Activated CD4-positive, CD25-positive, alpha-beta regulatory T cell treated with anti-CD3 and anti-CD28 coated beads, Interleukin-2, amount 50 U/mL, for 24 hours (primary cell): Measurements from ENCODE around the gene KIF1B.
A peak's percentile ranks its signal among the peaks of the same experiment; 100 is the strongest.
"Not testable (repeated sequence)": the region's sequence is repeated elsewhere in the genome, so short reads cannot be mapped to it uniquely, and the experiment has no call there.

Experiments
- ATAC-seq, 2 donors: fragments of 150-1000 bp; cut with Tn5 transposase; one replicate each; pipeline ENCODE4 v1.10.0; 2021; ENCODE audit warnings: mild to moderate bottlenecking in 1 of 2, moderate library complexity in 1 of 2

The KIF1B gene

GRCh38 chr1:10192263-10192662, 18.1 kb upstream of the KIF1B start:
- no peak for ATAC-seq

GRCh38 chr1:10193288-10193687, 17.1 kb upstream of the KIF1B start:
- ATAC-seq: no peak

DNA sequence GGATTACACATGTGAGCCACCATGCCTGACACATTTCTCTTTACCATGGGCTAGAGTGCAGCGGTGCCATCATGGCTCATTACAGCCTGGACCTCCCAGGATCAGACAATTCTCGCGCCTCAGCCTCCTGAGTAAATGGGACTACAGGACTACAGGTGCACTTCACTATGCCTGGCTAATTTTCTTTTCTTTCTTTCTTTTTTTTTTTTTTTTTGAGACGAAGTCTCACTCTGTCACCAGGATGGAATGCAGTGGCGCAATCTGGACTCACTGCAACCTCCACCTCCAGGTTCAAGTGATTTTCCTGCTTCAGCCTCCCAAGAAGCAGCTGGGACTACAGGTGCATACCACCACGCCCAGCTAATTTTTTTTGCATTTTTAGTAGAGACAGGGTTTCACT, 14.8 kb upstream of the KIF1B start:
- no peak for ATAC-seq

- ATAC-seq: no peak
Measured at GRCh38 chr1:10196976-10197375, 13.4 kb upstream of the KIF1B start.

GRCh38 chr1:10200620-10201019, 9.8 kb upstream of the KIF1B start:
- ATAC-seq: no peak

DNA sequence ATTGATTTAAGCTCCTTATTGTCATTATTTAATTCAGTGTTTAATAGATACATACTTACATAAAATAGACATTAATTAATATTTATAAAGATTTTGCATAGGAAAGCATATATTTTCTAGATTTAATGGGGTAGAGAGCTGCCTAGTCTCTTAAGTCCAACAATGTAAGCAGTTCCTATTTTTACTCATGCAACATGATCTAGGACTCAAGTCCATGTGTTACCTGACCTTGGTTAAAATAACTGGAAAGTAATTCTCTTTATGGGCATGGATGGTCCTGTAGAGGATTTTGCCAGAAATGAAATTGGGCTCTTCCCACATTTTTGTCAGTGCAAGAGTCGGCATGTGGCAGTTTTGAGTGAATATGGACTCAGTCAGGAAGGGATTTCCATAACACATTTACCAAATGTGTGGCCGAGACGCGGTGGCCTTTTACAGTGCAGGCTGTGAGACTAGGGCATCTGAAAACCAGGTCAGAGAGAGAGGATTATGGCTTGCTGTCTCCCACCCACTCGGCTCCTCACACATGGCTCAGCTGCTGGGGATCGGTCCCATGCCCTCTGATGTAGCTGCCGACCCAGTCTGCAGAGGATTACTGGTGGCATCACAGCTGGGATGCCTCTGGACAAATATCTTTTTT, 6.2 kb upstream of the KIF1B start:
- ATAC-seq: no peak

DNA sequence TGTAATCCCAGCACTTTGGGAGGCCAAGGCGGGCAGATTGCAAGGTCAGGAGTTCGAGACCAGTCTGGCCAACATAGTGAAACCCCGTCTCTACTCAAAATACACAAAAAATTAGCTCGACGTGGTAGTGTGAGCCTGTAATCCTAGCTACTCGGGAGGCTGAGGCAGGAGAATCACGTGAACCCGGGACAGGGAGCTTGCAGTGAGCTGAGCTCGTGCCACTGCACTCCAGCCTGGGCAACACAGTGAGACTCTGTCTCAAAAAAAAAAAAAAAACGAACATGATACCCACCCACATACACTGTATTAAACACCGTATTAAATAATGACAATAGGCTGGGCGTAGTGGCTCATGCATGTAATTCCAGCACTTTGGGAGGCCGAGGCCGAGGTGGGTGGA, 5.2 kb upstream of the KIF1B start:
- ATAC-seq: not testable (repeated sequence)

DNA sequence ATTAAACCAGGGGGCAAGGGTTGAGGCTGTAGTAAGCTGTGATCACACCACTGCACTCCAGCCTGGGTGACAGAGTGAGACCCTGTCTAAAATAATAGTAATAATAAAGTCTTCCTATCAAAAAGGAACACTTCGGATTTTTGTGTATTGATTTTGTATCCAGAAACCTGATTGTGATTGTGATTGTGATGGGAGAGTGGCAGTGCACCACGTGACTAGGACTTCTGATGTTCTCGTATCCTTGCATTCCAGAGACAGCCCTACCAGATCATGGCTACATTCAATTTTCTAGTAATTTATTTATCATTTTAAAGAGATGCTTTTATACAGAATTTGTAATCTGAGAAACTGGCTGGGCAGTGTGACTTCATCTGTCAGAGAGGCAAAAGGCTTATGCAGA, 2.6 kb upstream of the KIF1B start:
- ATAC-seq: no peak

DNA sequence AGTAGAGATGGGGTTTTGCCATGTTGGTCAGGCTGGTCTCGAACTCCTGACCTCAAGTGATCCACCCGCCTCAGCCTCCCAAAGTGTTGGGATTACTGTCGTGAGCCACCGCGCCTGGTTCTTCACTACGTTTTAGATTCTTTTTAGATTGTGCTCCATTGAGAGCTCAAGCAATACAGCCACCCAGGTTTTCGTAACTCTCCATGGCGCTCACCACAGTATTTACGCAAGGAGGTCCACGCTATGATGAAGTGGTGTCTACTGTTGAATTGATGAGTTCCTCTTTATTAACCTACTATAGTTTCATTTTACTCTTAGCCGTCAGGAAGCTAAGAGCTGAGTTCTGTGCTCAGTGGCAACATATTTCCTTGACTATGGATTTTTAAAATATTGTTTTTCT, 1.8 kb upstream of the KIF1B start:
- no peak for ATAC-seq

GRCh38 chr1:10209590-10209904, 823 bp upstream of the KIF1B start:
- ATAC-seq: no peak

DNA sequence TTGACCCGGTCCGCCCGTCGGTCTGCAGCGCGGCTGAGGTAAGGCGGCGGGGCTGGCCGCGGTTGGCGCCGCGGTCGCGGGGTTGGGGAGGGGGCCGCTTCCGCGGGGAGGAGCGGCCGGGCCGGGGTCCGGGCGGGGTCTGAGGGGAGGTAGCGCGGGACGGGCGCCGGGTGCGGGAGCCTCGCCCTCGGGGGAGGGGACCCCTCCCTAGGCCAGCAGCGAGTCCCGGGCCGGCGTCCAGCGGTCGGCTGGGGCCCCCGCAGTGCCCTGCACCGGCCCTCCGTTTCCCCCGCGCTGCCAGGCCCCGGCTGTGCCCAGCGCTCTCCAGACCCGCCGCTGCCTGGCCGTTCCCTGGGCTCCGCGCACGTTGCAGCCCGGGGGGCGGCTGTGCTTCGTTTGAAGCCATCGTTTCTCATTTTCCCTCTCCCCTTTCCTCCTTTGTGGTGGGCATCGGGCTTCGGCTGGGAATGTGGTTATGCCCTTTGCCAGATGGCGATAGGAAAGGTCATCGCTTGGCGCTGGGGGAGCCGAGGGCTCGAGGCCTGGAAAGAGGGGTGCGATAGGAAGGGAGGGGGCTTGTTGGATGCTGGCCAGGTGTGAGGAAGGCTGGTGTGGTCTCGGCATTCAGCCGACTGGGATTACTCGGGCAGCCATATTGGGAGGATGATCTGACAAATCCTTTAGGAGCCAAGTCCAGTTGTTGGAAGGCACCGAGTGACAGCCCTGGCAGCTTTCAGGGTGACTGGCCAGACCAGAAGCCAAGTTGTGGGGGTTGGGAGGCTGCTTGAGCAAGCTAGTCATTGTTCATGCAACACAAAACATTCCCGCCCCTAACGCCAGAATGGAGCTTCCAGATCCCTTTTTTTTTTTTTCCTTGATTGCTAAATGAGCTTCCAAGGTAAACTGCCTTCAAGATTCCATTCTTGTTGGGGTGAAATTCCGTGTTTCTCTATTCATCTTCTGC, 753 bp downstream of the KIF1B start:
- no peak for ATAC-seq

GRCh38 chr1:10211805-10212410, 1.5 kb downstream of the KIF1B start:
- ATAC-seq: no peak

DNA sequence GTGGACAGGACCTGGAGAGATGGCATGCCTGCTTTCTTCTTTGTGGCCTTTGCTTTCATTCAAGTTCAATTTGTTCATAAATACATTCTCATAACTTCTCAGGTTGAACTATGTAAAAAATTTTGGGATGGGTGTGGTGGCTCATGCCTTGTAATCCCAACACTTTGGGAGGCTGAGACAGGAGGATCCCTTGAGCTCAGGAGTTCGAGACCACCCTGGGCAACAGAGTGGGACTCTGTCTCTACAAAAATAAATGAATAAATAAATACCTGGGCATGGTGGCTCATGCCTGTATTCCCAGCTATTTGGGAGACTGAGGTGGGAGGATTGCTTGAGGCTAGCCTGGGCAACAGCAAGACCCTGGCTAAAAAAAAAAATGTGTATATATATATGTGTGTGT, 2.1 kb downstream of the KIF1B start:
- ATAC-seq: no peak

DNA sequence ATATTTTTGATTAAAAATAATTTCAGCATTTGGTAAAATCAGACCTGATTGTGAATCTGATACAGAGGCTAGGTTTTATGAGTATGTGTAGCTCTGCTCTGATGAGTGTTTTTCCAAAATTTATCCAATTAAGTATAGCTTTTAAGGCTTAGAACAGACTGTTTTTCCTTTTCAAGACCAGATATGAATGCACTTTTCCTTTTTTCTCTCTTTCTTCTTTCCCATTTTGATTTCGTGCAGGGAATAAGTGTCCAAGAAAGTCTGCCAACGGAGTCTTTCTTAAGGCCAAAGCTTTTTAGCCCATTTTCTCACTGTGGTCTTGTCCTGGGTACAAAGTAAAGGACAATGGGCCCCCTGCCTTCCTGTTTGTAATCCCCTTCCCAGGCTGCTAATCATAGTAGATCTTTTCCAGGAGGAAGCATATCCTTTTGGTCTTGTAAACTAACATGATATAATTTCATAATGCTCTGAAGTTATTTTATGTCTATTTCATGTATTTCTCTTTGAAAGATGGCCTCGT, 2.9 kb downstream of the KIF1B start:
- no peak for ATAC-seq

DNA sequence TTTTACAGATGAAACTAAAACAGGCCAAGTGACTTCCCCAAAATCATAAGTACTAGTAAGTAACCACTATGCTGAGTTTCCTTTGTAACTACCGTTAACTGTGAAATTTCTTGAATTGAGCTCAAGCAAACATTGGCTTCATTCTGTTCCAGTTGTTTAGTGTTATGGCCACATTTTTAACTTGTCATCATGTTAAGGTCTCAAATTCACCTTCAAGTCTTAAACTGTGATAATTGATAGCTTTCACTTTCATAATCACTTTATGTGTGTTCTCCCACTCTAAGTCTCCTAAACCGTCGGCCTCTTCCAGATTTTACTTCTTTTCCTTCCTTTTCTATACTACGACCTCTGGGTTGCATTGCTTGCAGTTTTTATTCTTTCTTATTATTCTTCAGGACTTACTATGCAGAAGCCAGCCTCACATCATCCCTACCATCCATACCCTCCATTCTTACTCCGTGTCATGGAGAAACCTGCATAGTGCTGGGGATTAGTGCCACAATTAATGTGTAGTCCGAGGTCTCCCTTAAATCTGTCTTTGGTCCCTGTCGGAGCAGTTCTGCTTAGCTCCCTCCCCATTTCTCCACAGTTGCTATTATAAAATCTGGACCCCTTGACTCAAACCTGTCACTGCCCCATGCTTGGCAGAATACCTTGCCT, 5.8 kb downstream of the KIF1B start:
- ATAC-seq: peak; percentile 15 to 41

GRCh38 chr1:10217748-10218441, 7.5 kb downstream of the KIF1B start:
- no peak for ATAC-seq

DNA sequence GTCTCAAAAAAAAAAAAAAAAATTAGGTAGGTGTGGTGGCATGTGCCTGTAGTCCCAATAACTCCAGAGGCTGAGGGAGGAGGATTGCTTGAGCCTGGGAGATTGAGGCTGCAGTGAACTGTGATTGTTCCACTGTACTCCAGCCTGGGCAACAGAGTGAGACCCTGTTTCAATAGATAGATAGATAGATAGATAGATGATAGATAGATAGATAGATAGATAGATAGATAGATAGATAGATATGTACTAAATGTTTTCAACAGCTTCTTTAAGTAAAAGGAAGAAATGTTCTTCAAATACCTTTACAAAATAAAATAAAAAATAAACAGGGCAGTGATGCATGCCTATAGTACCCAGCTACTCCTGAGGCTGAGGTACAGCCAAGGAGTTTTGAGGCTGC, 9.8 kb downstream of the KIF1B start:
- ATAC-seq: no peak

DNA sequence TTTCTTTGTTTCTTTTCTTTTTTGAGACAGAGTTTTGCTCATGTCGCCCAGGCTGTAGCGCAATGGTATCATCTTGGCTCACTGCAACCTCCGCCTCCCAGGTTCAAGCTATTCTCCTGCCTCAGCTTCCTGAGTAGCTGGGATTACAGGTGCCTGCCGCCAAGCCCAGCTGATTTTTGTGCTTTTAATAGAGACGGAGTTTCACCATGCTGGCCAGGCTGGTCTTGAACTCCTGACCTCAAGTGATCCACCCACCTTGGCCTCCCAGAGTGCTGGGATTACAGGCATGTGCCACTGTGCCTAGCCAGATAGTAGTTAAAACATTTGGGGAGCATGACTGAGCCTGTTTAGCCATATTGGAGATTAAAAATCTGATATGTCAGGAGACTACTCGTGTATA, 10.3 kb downstream of the KIF1B start:
- ATAC-seq: not testable (repeated sequence)

DNA sequence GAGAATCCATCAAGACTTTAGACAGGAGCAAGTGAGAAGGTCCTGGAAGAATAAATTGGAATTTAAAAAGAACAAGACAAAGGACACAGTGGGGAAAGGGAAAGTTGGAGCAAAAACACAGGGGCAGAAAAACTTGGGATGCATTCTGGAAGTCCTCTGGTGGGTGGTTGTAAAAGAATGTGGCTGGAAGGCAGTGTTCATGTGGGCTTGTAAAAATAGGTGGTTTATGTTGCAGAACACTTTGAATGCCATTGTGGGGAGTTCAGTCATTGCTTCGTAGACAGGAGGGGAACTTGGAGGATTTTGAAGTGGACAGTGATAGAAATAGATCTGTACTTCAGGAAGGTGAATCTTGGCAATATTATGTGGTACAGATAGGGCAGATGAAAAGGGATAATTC, 15.2 kb downstream of the KIF1B start:
- no peak for ATAC-seq

- ATAC-seq: no peak
Measured at GRCh38 chr1:10228528-10228927, 18.2 kb downstream of the KIF1B start.

DNA sequence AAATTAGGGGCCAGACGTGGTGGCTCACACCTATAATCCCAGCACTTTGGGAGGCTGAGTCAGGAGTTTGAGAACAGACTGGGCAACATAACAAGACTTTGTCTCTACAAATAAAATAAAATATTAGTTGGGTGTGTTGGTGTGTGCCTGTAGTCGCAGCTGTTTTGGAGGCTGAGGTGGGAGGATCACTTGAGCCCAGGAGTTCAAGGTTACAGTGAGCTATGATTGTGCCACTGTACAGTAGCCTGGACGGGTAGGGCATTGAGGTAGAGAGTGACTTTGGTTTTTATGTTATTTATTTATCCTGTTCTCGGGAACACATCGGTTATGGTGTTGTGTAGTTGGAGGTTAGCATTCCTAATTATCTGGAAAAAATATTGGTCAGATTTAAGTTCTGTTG, 19.5 kb downstream of the KIF1B start:
- ATAC-seq: no peak

- no peak for ATAC-seq
Measured at GRCh38 chr1:10232163-10232562, 21.8 kb downstream of the KIF1B start.
